ENCODE measurements around the gene MTOR.

- TF ChIP-seq, protein P1, sequence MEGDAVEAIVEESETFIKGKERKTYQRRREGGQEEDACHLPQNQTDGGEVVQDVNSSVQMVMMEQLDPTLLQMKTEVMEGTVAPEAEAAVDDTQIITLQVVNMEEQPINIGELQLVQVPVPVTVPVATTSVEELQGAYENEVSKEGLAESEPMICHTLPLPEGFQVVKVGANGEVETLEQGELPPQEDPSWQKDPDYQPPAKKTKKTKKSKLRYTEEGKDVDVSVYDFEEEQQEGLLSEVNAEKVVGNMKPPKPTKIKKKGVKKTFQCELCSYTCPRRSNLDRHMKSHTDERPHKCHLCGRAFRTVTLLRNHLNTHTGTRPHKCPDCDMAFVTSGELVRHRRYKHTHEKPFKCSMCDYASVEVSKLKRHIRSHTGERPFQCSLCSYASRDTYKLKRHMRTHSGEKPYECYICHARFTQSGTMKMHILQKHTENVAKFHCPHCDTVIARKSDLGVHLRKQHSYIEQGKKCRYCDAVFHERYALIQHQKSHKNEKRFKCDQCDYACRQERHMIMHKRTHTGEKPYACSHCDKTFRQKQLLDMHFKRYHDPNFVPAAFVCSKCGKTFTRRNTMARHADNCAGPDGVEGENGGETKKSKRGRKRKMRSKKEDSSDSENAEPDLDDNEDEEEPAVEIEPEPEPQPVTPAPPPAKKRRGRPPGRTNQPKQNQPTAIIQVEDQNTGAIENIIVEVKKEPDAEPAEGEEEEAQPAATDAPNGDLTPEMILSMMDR (IDR thresholded peaks at IDR 0.05; ENCODE audit: insufficient read depth, low read depth, low read length) = no peak
- TF ChIP-seq EZH2 (IDR thresholded peaks at IDR 0.05; ENCODE audit: insufficient read depth, low read length) = no peak
Observed at GRCh38 chr1:11129649-11130390, 132.5 kb downstream of the MTOR start.
